IPS-NIHi7 (cell line): ENCODE results near the gene ODF4.
"Not testable (repeated sequence)": the region's sequence is repeated elsewhere in the genome, so short reads cannot be mapped to it uniquely, and the experiment has no call there.

ENCODE experiments used
- DNase-seq: peaks from one replicate; pipeline ENCODE4 v3.0.0; 2012; ENCODE audit warnings: mixed read lengths; ENCODE audit errors: extremely low spot score

ODF4 gene

GRCh38 chr17:8369944-8370343, 30.3 kb downstream of the ODF4 start:
- DNase-seq, result no peak

- DNase-seq, result no peak
Observed at GRCh38 chr17:8371786-8372185, 32.1 kb downstream of the ODF4 start.

GRCh38 chr17:8372422-8372821, 32.8 kb downstream of the ODF4 start:
- DNase-seq, result no peak

- DNase-seq, result not testable (repeated sequence)
Observed at GRCh38 chr17:8373856-8374255, 34.2 kb downstream of the ODF4 start.

- no peak for DNase-seq
Observed at GRCh38 chr17:8375738-8376259, 36.2 kb downstream of the ODF4 start.

GRCh38 chr17:8376271-8377067, 36.8 kb downstream of the ODF4 start, which contains the start of gene KRABD2:
Gene KRABD2 (minus strand): TSS chr17:8376704.
- peak; percentile 98 for DNase-seq

- no peak for DNase-seq
Observed at GRCh38 chr17:8377422-8377821, 37.8 kb downstream of the ODF4 start.

GRCh38 chr17:8378117-8378516, 38.5 kb downstream of the ODF4 start:
- DNase-seq, result not testable (repeated sequence)

- DNase-seq, result no peak
Observed at GRCh38 chr17:8380049-8380448, 40.4 kb downstream of the ODF4 start.

GRCh38 chr17:8382052-8382879, 42.6 kb downstream of the ODF4 start:
- DNase-seq, result no peak

- DNase-seq, result no peak
Observed at GRCh38 chr17:8382880-8383142, 43.2 kb downstream of the ODF4 start.

GRCh38 chr17:8383143-8383822, 43.6 kb downstream of the ODF4 start, which contains the start of gene RPL26:
Gene RPL26 (minus strand): TSS chr17:8383193. CDS start chr17:8382310, 883 bp downstream.
- DNase-seq, result peak; percentile 94

- peak; percentile 61 for DNase-seq
Observed at GRCh38 chr17:8384801-8385378, 45.2 kb downstream of the ODF4 start.

- DNase-seq, result no peak
Observed at GRCh38 chr17:8386841-8387240, 47.2 kb downstream of the ODF4 start.

- DNase-seq, result no peak
Observed at GRCh38 chr17:8387914-8388651, 48.4 kb downstream of the ODF4 start.

GRCh38 chr17:8391711-8392110, 52.1 kb downstream of the ODF4 start:
- DNase-seq, result no peak

GRCh38 chr17:8392274-8392673, 52.6 kb downstream of the ODF4 start:
- no peak for DNase-seq

GRCh38 chr17:8392674-8393469, 53.2 kb downstream of the ODF4 start:
- no peak for DNase-seq

- DNase-seq, result no peak
Observed at GRCh38 chr17:8393470-8394231, 54.0 kb downstream of the ODF4 start.
